ENCODE measurements around the gene CDKL2. TPM values are rescaled to one million over a fixed set of nuclear protein-coding genes. Genes with fewer than 3 reads are reported as not detected.
"Not testable (repeated sequence)": the region's sequence is repeated elsewhere in the genome, so short reads cannot be mapped to it uniquely, and the experiment has no call there.

Gene CDKL2
- total and polyA plus RNA-seq, 2 of the 8 experiments (the other 6 are each of a cell fraction or from before 2014, with no cell fraction given), result 1.4 to 2.1 TPM

DNA sequence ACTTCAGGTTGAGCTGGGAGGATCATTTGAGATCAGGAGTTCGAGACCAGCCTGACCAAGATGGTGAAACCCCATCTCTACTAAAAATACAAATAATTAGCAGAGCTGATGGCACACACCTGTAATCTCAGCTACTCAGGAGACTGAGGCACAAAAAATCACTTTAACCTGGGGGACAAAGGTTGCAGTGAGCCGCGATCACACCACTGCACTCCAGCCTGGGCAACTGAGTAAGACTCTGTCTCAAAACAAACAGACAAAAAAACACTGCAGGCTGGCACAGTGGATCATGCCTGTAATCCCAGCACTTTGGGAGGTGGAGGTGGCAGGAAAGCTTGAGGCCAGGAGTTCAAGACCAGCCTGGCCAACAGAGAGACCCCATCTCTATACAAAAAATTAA lies 34.3 kb upstream of the CDKL2 start:
- not testable (repeated sequence) for H2AK5ac ChIP-seq (ENCODE audit: low read depth, low read length); H3K23ac ChIP-seq (ENCODE audit: insufficient read length); H3K27ac ChIP-seq (ENCODE audit: low read depth, low read length); H3K56ac ChIP-seq (replicated peaks; ENCODE audit: insufficient read length, low read depth, low read length); H2BK120ac ChIP-seq (replicated peaks; ENCODE audit: low read depth, low read length); H3K14ac ChIP-seq (ENCODE audit: insufficient read length); H2BK15ac ChIP-seq (ENCODE audit: low read length); H3K9me3 ChIP-seq (ENCODE audit: insufficient read depth in 2 of 2, low read depth in 1 of 2, low read length in 1 of 2); H3K18ac ChIP-seq (ENCODE audit: extremely low read depth, low read length); H3K23me2 ChIP-seq (ENCODE audit: low read depth, low read length); H4K8ac ChIP-seq (ENCODE audit: extremely low read depth, insufficient read depth, low read length); H3K4ac ChIP-seq (replicated peaks; ENCODE audit: insufficient read length, low read depth, low read length); H2BK12ac ChIP-seq (ENCODE audit: low read depth, low read length); H4K91ac ChIP-seq (replicated peaks; ENCODE audit: insufficient read length, low read length); H3K79me1 ChIP-seq (ENCODE audit: low read depth, low read length); FAIRE-seq; H4K5ac ChIP-seq (ENCODE audit: insufficient read length, low read depth, low read length); H3K4me1 ChIP-seq (replicated peaks in 1 of 4; ENCODE audit: control insufficient read depth in 3 of 4, insufficient read depth in 4 of 4, low read length in 3 of 4); DNase-seq (ENCODE audit: low read depth in 1 of 2, low spot score in 2 of 2); H3K4me2 ChIP-seq (ENCODE audit: insufficient read depth in 1 of 2, low read depth in 2 of 2, low read length in 2 of 2); H3K27me3 ChIP-seq (replicated peaks in 1 of 4; ENCODE audit: control insufficient read depth in 3 of 4, extremely low read depth in 1 of 4, insufficient read depth in 3 of 4, low read length in 3 of 4); H2AFZ ChIP-seq (ENCODE audit: low read length); H3K4me3 ChIP-seq (ENCODE audit: extremely low read depth in 1 of 4, insufficient read depth in 2 of 4, low read depth in 3 of 4, low read length in 4 of 4); H2BK5ac ChIP-seq (ENCODE audit: low read depth, low read length); H2BK20ac ChIP-seq (ENCODE audit: low read length); H3K9ac ChIP-seq (replicated peaks in 1 of 4; ENCODE audit: extremely low read depth in 1 of 4, low read depth in 3 of 4, low read length in 3 of 4)
- Histone ChIP-seq H3K36me3 (ENCODE audit: control insufficient read depth in 2 of 4, insufficient read depth in 4 of 4, low read length in 3 of 4) (peaks cover 0 to 27% (median 11%) of the 10 kb centered on the region in 4 experiments; a peak in 6 of 8 replicates), H3K79me2 (ENCODE audit: control insufficient read depth in 1 of 2, insufficient read depth in 2 of 2, low read length in 2 of 2) (peaks cover 53 to 98% of the 10 kb centered on the region in 2 experiments), H4K20me1 (replicated peaks in 1 of 2; ENCODE audit: control insufficient read depth in 1 of 2, insufficient read depth in 2 of 2, low read length in 2 of 2) (peaks cover 29 to 45% of the 10 kb centered on the region in 2 experiments)
- ChIA-PET POLR2A (ENCODE audit: partially characterized antibody) (interaction anchor here (0.6 to 2.4 kb wide), 5 partner anchors 9 to 292 kb away, joined by 3 to 15 read pairs (median 4); partner anchors contain the start of genes G3BP2 and USO1), CTCF (ENCODE audit: partially characterized antibody) (interaction anchor here (0.6 to 4.4 kb wide), 3 partner anchors 59 to 679 kb away, joined by 3 to 15 read pairs (median 3); partner anchors contain the start of gene USO1)
- 92% methylated on average over 3 of the region's 3 CpGs; no CpG with 5 or more reads in 1 of the 2 experiments for WGBS, 2 experiments (ENCODE audit: extremely low coverage in 1 of 2, insufficient coverage in 1 of 2, insufficient read length in 1 of 2, insufficient replicate concordance in 2 of 2, low coverage in 1 of 2, low lambda C conversion rate in 2 of 2, missing lambda C conversion rate in 1 of 2)

Measured in H1 (cell line).